Endometrium (tissue), 2 donors: ENCODE data around the gene VPS9D1.

ENCODE experiments used
- FAIRE-seq: peaks from 2 replicates; lab custom pipeline; 2012; peaks lifted over from hg19 to GRCh38; lab: Jason Lieb, UNC
- donor health status: control.
- donor health status: control.

Gene VPS9D1

GRCh38 chr16:89720813-89721545 lies at the start of gene VPS9D1, which contains the start of gene ZNF276:
VPS9D1 (minus strand) TSS chr16:89720898; CDS start chr16:89720861, 37 bp downstream.
ZNF276 (plus strand) TSS chr16:89721537; CDS start chr16:89721641, 104 bp downstream.
- no peak for FAIRE-seq

- FAIRE-seq: no peak
Measured at GRCh38 chr16:89770367-89770766, 49.7 kb upstream of the VPS9D1 start.

- no peak for FAIRE-seq
Measured at GRCh38 chr16:89765292-89765830, 44.7 kb upstream of the VPS9D1 start.

- FAIRE-seq: no peak
Measured at GRCh38 chr16:89764711-89765201, 44.1 kb upstream of the VPS9D1 start.

GRCh38 chr16:89761304-89761922 lies 40.7 kb upstream of the VPS9D1 start:
- FAIRE-seq: no peak

GRCh38 chr16:89759746-89760340 lies 39.1 kb upstream of the VPS9D1 start:
- no peak for FAIRE-seq

- FAIRE-seq: no peak
Measured at GRCh38 chr16:89749637-89750036, 28.9 kb upstream of the VPS9D1 start.

GRCh38 chr16:89748921-89749320 lies 28.2 kb upstream of the VPS9D1 start:
- FAIRE-seq: no peak

GRCh38 chr16:89748076-89748475 lies 27.4 kb upstream of the VPS9D1 start:
- no peak for FAIRE-seq

- FAIRE-seq: no peak
Measured at GRCh38 chr16:89746043-89746442, 25.3 kb upstream of the VPS9D1 start.

- no peak for FAIRE-seq
Measured at GRCh38 chr16:89744813-89745212, 24.1 kb upstream of the VPS9D1 start.

GRCh38 chr16:89742948-89743347 lies 22.2 kb upstream of the VPS9D1 start:
- no peak for FAIRE-seq

GRCh38 chr16:89741342-89742014 lies 20.8 kb upstream of the VPS9D1 start:
- no peak for FAIRE-seq

GRCh38 chr16:89739383-89739782 lies 18.7 kb upstream of the VPS9D1 start:
- FAIRE-seq: no peak

GRCh38 chr16:89738538-89739317 lies 18.0 kb upstream of the VPS9D1 start:
- no peak for FAIRE-seq

GRCh38 chr16:89738072-89738377 lies 17.3 kb upstream of the VPS9D1 start:
- no peak for FAIRE-seq

GRCh38 chr16:89737341-89738071 lies 16.8 kb upstream of the VPS9D1 start:
- FAIRE-seq: no peak

GRCh38 chr16:89736554-89736953 lies 15.9 kb upstream of the VPS9D1 start:
- no peak for FAIRE-seq

- no peak for FAIRE-seq
Measured at GRCh38 chr16:89733792-89734191, 13.1 kb upstream of the VPS9D1 start.

- FAIRE-seq: no peak
Measured at GRCh38 chr16:89733322-89733721, 12.6 kb upstream of the VPS9D1 start.

- no peak for FAIRE-seq
Measured at GRCh38 chr16:89732918-89733242, 12.2 kb upstream of the VPS9D1 start.
